CD14-positive monocyte (primary cell): Measurements from ENCODE around the gene CD96. TPM values are rescaled to one million over a fixed set of nuclear protein-coding genes. Genes with fewer than 3 reads are reported as not detected.
"Not testable (repeated sequence)": the region's sequence is repeated elsewhere in the genome, so short reads cannot be mapped to it uniquely, and the experiment has no call there.

Experiments
- DNase-seq, 3 donors: peaks; one replicate each; pipeline ENCODE4 v3.0.0-alpha.2; 2011 to 2022
- H2AFZ ChIP-seq: 2 replicates; pipeline ENCODE4 v1.6.0; 2012; ENCODE audit warnings: mild to moderate bottlenecking, low read depth, low read length, inconsistent platforms; ENCODE audit not compliant: insufficient read depth, poor library complexity, severe bottlenecking
- H3K27ac ChIP-seq, 2 donors: 1 replicate in 1 of 2; 2 replicates in 1 of 2; pipeline ENCODE4 v1.5.1; 2012 to 2013; ENCODE audit warnings: low read length in 2 of 2, control low read depth in 1 of 2, inconsistent platforms in 1 of 2, low read depth in 1 of 2, mild to moderate bottlenecking in 1 of 2
- H3K27me3 ChIP-seq, 2 donors: one replicate each; pipeline versions ENCODE4 v1.6.0 to v1.6.1; 2011 to 2013; ENCODE audit warnings: low read length in 2 of 2; ENCODE audit not compliant: control insufficient read depth in 2 of 2, insufficient read depth in 2 of 2
- H3K36me3 ChIP-seq, 2 donors: replicated peaks in 1 of 2; 1 replicate in 1 of 2; 2 replicates in 1 of 2; pipeline versions ENCODE4 v1.5.1 to v1.6.1; 2012 to 2013; ENCODE audit warnings: low read length in 2 of 2, control low read depth in 1 of 2, inconsistent platforms in 1 of 2, mild to moderate bottlenecking in 1 of 2; ENCODE audit not compliant: insufficient read depth in 2 of 2, control insufficient read depth in 1 of 2
- H3K4me1 ChIP-seq, 2 donors: 1 replicate in 1 of 2; 2 replicates in 1 of 2; pipeline versions ENCODE4 v1.5.1 to v1.6.1; 2012 to 2013; ENCODE audit warnings: low read length in 2 of 2, control low read depth in 1 of 2, inconsistent platforms in 1 of 2, mild to moderate bottlenecking in 1 of 2, moderate library complexity in 1 of 2; ENCODE audit not compliant: insufficient read depth in 2 of 2, control insufficient read depth in 1 of 2
- H3K4me2 ChIP-seq: replicated peaks from 2 replicates; pipeline ENCODE3; 2012; ENCODE audit warnings: low read length, moderate library complexity, mild to moderate bottlenecking; ENCODE audit not compliant: poor library complexity, severe bottlenecking; ENCODE audit errors: extremely low read depth
- H3K4me3 ChIP-seq, 3 experiments: fragments of 200-600 bp in 1 of 3; sonication (generic) in 1 of 3; replicated peaks in 1 of 3; 1 replicate in 2 of 3; 2 replicates in 1 of 3; pipeline ENCODE4 v1.5.1; 2011 to 2013; ENCODE audit warnings: low read length in 3 of 3, mild to moderate bottlenecking in 3 of 3, control low read depth in 2 of 3, low read depth in 2 of 3, inconsistent platforms in 1 of 3, moderate library complexity in 1 of 3
- H3K79me2 ChIP-seq: 2 replicates; pipeline ENCODE4 v1.6.0; 2012; ENCODE audit warnings: mild to moderate bottlenecking, control low read depth, inconsistent platforms, low read length, moderate library complexity; ENCODE audit not compliant: insufficient read depth
- H3K9ac ChIP-seq: 2 replicates; pipeline ENCODE4 v1.6.0; 2017; ENCODE audit warnings: low read length, mild to moderate bottlenecking; ENCODE audit not compliant: insufficient read depth, poor library complexity, severe bottlenecking
- H3K9me3 ChIP-seq, 2 donors: replicated peaks in 1 of 2; 1 replicate in 1 of 2; 2 replicates in 1 of 2; pipeline versions ENCODE4 v1.5.1 to v1.6.1; 2012 to 2013; ENCODE audit warnings: low read length in 2 of 2, control low read depth in 1 of 2; ENCODE audit not compliant: control insufficient read depth in 1 of 2, insufficient read depth in 1 of 2
- H4K20me1 ChIP-seq: 2 replicates; pipeline ENCODE4 v1.6.0; 2012; ENCODE audit warnings: mild to moderate bottlenecking, low read length, control low read depth, moderate library complexity; ENCODE audit not compliant: insufficient read depth
- H3K27ac Mint-ChIP-seq, 7 donors: one replicate each; pipeline ENCODE4 v1.8.0; 2020; ENCODE audit warnings: mild to moderate bottlenecking in 7 of 7, mixed read lengths in 7 of 7, moderate library complexity in 6 of 7, inconsistent platforms in 2 of 7
- H3K27me3 Mint-ChIP-seq, 3 donors: one replicate each; pipeline ENCODE4 v1.8.0; 2021 to 2022; ENCODE audit warnings: low read depth in 3 of 3, mild to moderate bottlenecking in 3 of 3, mixed read lengths in 3 of 3, moderate library complexity in 3 of 3, inconsistent platforms in 1 of 3
- H3K36me3 Mint-ChIP-seq, 2 donors: one replicate each; pipeline ENCODE4 v1.8.0; 2020; ENCODE audit warnings: mixed read lengths in 2 of 2, inconsistent platforms in 1 of 2, mild to moderate bottlenecking in 1 of 2
- H3K4me1 Mint-ChIP-seq: one replicate; pipeline ENCODE4 v1.8.0; 2020; ENCODE audit warnings: mild to moderate bottlenecking, mixed read lengths
- H3K4me3 Mint-ChIP-seq, 2 donors: one replicate each; pipeline ENCODE4 v1.8.0; 2020; ENCODE audit warnings: mild to moderate bottlenecking in 2 of 2, mixed read lengths in 2 of 2, moderate library complexity in 1 of 2
- H3K9me3 Mint-ChIP-seq, 7 donors: one replicate each; pipeline ENCODE4 v1.8.0; 2020 to 2022; ENCODE audit warnings: mixed read lengths in 7 of 7, mild to moderate bottlenecking in 6 of 7, moderate library complexity in 6 of 7, inconsistent platforms in 2 of 7
- WGBS: methylation state at CpG from one replicate; pipeline ENCODE4 v1.1.5; 2013; ENCODE audit warnings: missing lambda C conversion rate; ENCODE audit not compliant: insufficient coverage; 5-methylcytosine and 5-hydroxymethylcytosine counted together
- intact Hi-C, 2 donors: fragments of 100-400 bp; cut with micrococcal nuclease; formaldehyde crosslinking; loops; one replicate each; pipeline versions ENCODE4 v1.15.0 to v1.15.1; 2023
- polyA plus RNA-seq, 3 donors: library from polyadenylated mRNA; depleted of rRNA in 1 of 3; unstranded in 2 of 3; stranded (reverse) in 1 of 3; fragments of 300-500 nt in 2 of 3; fragments of >200 nt in 1 of 3; fragmentation: Illumina TruSeq in 2 of 3; gene quantifications; 1 replicate in 2 of 3; 2 replicates in 1 of 3; pipeline ENCODE4 v1.2.3, GENCODE V29; 2012 to 2021
- TF ChIP-seq, protein P1 (sequence below): fragments of 200-600 bp; IDR thresholded peaks from one replicate; pipeline ENCODE4 v1.8.0; 2022; ENCODE audit warnings: antibody characterized with exemption, mild to moderate bottlenecking

Gene CD96
- polyA plus RNA-seq, 3 donors, result 0.05 to 0.97 (median 0.33) TPM

DNA sequence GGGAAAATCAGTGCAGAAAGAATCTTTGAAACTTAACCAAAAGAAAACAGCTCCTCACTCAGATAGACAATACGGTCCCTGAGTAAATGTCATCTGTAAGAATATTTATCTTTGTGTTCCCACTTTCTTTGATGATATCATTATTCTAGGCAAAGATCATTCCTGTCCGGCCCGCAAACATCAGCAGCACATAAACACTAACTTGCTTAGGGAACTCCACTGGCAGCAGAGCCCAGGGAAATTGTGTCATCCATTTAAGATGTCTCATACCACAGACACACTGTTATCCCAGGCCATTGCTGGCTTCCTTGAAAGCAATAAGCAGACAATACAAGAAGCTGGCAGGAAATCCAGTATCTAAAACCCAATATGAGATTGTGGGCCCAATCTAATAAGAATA, 20.1 kb upstream of the CD96 start:
- Histone ChIP-seq H3K9ac (no peak overlapping the region), H3K36me3 (no peaks in the 10 kb centered on the region), H3K27me3 (no peaks in the 10 kb centered on the region), H2AFZ (no peak overlapping the region), H4K20me1 (no peaks in the 10 kb centered on the region), H3K4me3 (no peak overlapping the region), H3K4me2 (no peak overlapping the region), H3K27ac (no peak overlapping the region), H3K4me1 (no peaks in the 10 kb centered on the region), H3K79me2 (no peaks in the 10 kb centered on the region), H3K9me3 (no peaks in the 10 kb centered on the region)
- WGBS, result 100% methylated on average over 2 of the region's 3 CpGs
- peaks cover 0 to 11% (median 4%) of the 10 kb centered on the region in 7 donors for H3K9me3 Mint-ChIP-seq
- DNase-seq, result no peak
- H3K4me1 Mint-ChIP-seq, result no peaks in the 10 kb centered on the region
- H3K4me3 Mint-ChIP-seq, result no peak overlapping the region
- intact Hi-C loops, result no loop called here
- H3K27me3 Mint-ChIP-seq, result no peaks in the 10 kb centered on the region
- no peak overlapping the region for H3K27ac Mint-ChIP-seq
- TF ChIP-seq, protein P1, sequence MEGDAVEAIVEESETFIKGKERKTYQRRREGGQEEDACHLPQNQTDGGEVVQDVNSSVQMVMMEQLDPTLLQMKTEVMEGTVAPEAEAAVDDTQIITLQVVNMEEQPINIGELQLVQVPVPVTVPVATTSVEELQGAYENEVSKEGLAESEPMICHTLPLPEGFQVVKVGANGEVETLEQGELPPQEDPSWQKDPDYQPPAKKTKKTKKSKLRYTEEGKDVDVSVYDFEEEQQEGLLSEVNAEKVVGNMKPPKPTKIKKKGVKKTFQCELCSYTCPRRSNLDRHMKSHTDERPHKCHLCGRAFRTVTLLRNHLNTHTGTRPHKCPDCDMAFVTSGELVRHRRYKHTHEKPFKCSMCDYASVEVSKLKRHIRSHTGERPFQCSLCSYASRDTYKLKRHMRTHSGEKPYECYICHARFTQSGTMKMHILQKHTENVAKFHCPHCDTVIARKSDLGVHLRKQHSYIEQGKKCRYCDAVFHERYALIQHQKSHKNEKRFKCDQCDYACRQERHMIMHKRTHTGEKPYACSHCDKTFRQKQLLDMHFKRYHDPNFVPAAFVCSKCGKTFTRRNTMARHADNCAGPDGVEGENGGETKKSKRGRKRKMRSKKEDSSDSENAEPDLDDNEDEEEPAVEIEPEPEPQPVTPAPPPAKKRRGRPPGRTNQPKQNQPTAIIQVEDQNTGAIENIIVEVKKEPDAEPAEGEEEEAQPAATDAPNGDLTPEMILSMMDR, result no peak
- no peaks in the 10 kb centered on the region for H3K36me3 Mint-ChIP-seq

DNA sequence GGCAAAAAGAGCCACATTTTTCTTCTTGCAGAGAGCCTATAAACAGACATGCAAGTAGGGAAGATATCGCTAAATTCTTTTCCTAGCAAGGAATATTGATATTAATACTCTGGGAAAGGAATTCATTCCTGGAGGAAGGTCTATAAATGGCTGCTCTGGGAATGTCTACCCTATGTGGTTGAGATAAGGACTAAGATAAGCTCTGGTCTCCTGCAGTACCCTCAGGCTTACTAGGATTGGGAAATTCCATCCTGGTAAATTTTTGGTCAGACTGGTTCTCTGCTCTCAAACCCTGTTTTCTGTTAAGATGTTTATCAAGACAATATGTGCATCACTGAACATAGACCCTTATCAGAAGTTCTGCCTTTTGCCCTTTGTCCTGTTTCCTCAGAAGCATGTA, 17.5 kb upstream of the CD96 start:
- H3K27ac ChIP-seq, H3K36me3 ChIP-seq, H3K4me3 ChIP-seq, intact Hi-C loops, DNase-seq, H3K27me3 ChIP-seq, H3K27me3 Mint-ChIP-seq, H3K4me2 ChIP-seq, H4K20me1 ChIP-seq, H3K27ac Mint-ChIP-seq, H3K4me3 Mint-ChIP-seq, H3K9ac ChIP-seq, H3K36me3 Mint-ChIP-seq, H3K79me2 ChIP-seq, H3K4me1 ChIP-seq, H2AFZ ChIP-seq, H3K9me3 ChIP-seq, H3K4me1 Mint-ChIP-seq: not testable (repeated sequence)
- WGBS, result no CpG with 5 or more reads among the region's 1 CpG
- peaks cover 0 to 18% (median 8%) of the 10 kb centered on the region in 7 donors for H3K9me3 Mint-ChIP-seq
